IPS DF 6.9 (cell line): ENCODE results near the gene PNPLA7.
"Not testable (repeated sequence)": the region's sequence is repeated elsewhere in the genome, so short reads cannot be mapped to it uniquely, and the experiment has no call there.

Source experiments
- DNase-seq: peaks from one replicate; pipeline ENCODE4 v3.0.0-alpha.2; 2013; ENCODE audit warnings: low read depth, low spot score
- H3K27ac ChIP-seq: one replicate; pipeline ENCODE4 v1.5.1; 2013; ENCODE audit warnings: low read length, control low read depth
- H3K27me3 ChIP-seq: 2 replicates; pipeline ENCODE4 v1.6.1; 2013; ENCODE audit warnings: mild to moderate bottlenecking, low read length; ENCODE audit not compliant: control insufficient read depth, insufficient read depth
- H3K36me3 ChIP-seq: 2 replicates; pipeline ENCODE4 v1.6.1; 2013; ENCODE audit warnings: low read length; ENCODE audit not compliant: control insufficient read depth, insufficient read depth
- H3K4me1 ChIP-seq: 2 replicates; pipeline ENCODE4 v1.6.1; 2013; ENCODE audit warnings: low read length; ENCODE audit not compliant: control insufficient read depth, insufficient read depth
- H3K4me3 ChIP-seq: 2 replicates; pipeline ENCODE4 v1.5.1; 2013; ENCODE audit warnings: mild to moderate bottlenecking, low read length
- H3K9me3 ChIP-seq: 2 replicates; pipeline ENCODE4 v1.6.1; 2013; ENCODE audit warnings: low read length, inconsistent platforms; ENCODE audit not compliant: control insufficient read depth, insufficient read depth
- WGBS: extraction: QIAGEN DNeasy Blood & Tissue Kit; methylation state at CpG from one replicate; pipeline ENCODE4 v1.1.7; 2013; ENCODE audit warnings: mixed read lengths, missing lambda C conversion rate; ENCODE audit not compliant: insufficient read length, insufficient coverage; 5-methylcytosine and 5-hydroxymethylcytosine counted together

The PNPLA7 gene

GRCh38 chr9:137454145-137454596 lies 96.0 kb downstream of the PNPLA7 start:
- Histone ChIP-seq H3K27ac (no peak overlapping the region), H3K4me1 (peaks cover 14% of the 10 kb centered on the region), H3K36me3 (peaks cover 14% of the 10 kb centered on the region), H3K4me3 (peak overlapping the region; percentile 29; the same call in 1 of the 2 replicates), H3K9me3 (no peaks in the 10 kb centered on the region), H3K27me3 (no peaks in the 10 kb centered on the region)
- DNase-seq, result no peak
- no CpG with 5 or more reads among the region's 24 CpGs for WGBS

- peaks cover 18% of the 10 kb centered on the region for H3K36me3 ChIP-seq
- no peaks in the 10 kb centered on the region for H3K27me3 ChIP-seq
- H3K4me3 ChIP-seq, result peak overlapping the region; percentile 19; the same call in 1 of the 2 replicates
- no peak overlapping the region for H3K27ac ChIP-seq
- no peak for DNase-seq
- no peaks in the 10 kb centered on the region for H3K9me3 ChIP-seq
- H3K4me1 ChIP-seq, result peaks cover 14% of the 10 kb centered on the region
- no CpG with 5 or more reads among the region's 25 CpGs for WGBS
Measured at GRCh38 chr9:137453643-137454081, 96.5 kb downstream of the PNPLA7 start.

GRCh38 chr9:137452761-137453642 lies 97.2 kb downstream of the PNPLA7 start:
- WGBS, result no CpG with 5 or more reads among the region's 43 CpGs
- Histone ChIP-seq H3K36me3 (peaks cover 20% of the 10 kb centered on the region), H3K9me3 (no peaks in the 10 kb centered on the region), H3K27ac (no peak overlapping the region), H3K27me3 (no peaks in the 10 kb centered on the region), H3K4me1 (peaks cover 10% of the 10 kb centered on the region), H3K4me3 (peak overlapping the region; percentile 19; the same call in 1 of the 2 replicates)
- DNase-seq, result no peak

- Histone ChIP-seq H3K4me1 (peaks cover 9% of the 10 kb centered on the region), H3K27me3 (no peaks in the 10 kb centered on the region), H3K36me3 (peaks cover 21% of the 10 kb centered on the region), H3K4me3 (no peak overlapping the region), H3K9me3 (no peaks in the 10 kb centered on the region), H3K27ac (no peak overlapping the region)
- DNase-seq, result no peak
- no CpG with 5 or more reads among the region's 17 CpGs for WGBS
Measured at GRCh38 chr9:137452006-137452760, 98.0 kb downstream of the PNPLA7 start.

- H3K9me3 ChIP-seq, H3K4me1 ChIP-seq, DNase-seq, H3K27ac ChIP-seq, H3K27me3 ChIP-seq, H3K4me3 ChIP-seq: not testable (repeated sequence)
- 100% methylated on average over 2 of the region's 31 CpGs for WGBS
- peaks cover 20% of the 10 kb centered on the region for H3K36me3 ChIP-seq
Measured at GRCh38 chr9:137451264-137452005, 98.8 kb downstream of the PNPLA7 start.

GRCh38 chr9:137450539-137451222 lies 99.5 kb downstream of the PNPLA7 start:
- no CpG with 5 or more reads among the region's 24 CpGs for whole genome bisulfite sequencing
- not testable (repeated sequence) for DNase-seq, H3K4me1 ChIP-seq

GRCh38 chr9:137449931-137450538 lies 100.2 kb downstream of the PNPLA7 start:
- peaks cover 9% of the 10 kb centered on the region for H3K4me1 ChIP-seq
- H3K9me3 ChIP-seq, result no peaks in the 10 kb centered on the region
- H3K4me3 ChIP-seq, result no peak overlapping the region
- peaks cover 16% of the 10 kb centered on the region for H3K36me3 ChIP-seq
- DNase-seq, result no peak
- H3K27ac ChIP-seq, result no peak overlapping the region
- no CpG with 5 or more reads among the region's 18 CpGs for WGBS
- no peaks in the 10 kb centered on the region for H3K27me3 ChIP-seq

More at GRCh38 chr9:137450539-137451222, 99.5 kb downstream of the PNPLA7 start:
- H3K4me3 ChIP-seq, H3K27ac ChIP-seq, H3K27me3 ChIP-seq, H3K9me3 ChIP-seq: not testable (repeated sequence)
- H3K36me3 ChIP-seq, result peaks cover 20% of the 10 kb centered on the region

GRCh38 chr9:137449081-137449844 lies 100.9 kb downstream of the PNPLA7 start:
- no peak overlapping the region for H3K27ac ChIP-seq
- no peaks in the 10 kb centered on the region for H3K27me3 ChIP-seq
- no peaks in the 10 kb centered on the region for H3K9me3 ChIP-seq
- H3K4me3 ChIP-seq, result no peak overlapping the region
- peaks cover 2% of the 10 kb centered on the region for H3K4me1 ChIP-seq
- no CpG with 5 or more reads among the region's 36 CpGs for WGBS
- peaks cover 16% of the 10 kb centered on the region for H3K36me3 ChIP-seq
- DNase-seq, result no peak

GRCh38 chr9:137448602-137448962 lies 101.6 kb downstream of the PNPLA7 start:
- DNase-seq, result no peak
- Histone ChIP-seq H3K27ac (no peak overlapping the region), H3K27me3 (no peaks in the 10 kb centered on the region), H3K4me3 (no peak overlapping the region), H3K9me3 (no peaks in the 10 kb centered on the region), H3K4me1 (peaks cover 2% of the 10 kb centered on the region; the same call in 1 of the 2 replicates), H3K36me3 (peaks cover 16% of the 10 kb centered on the region)
- no CpG with 5 or more reads among the region's 16 CpGs for WGBS
